GM18861 (cell line): Measurements from ENCODE around the gene NCOA7.
"Not testable (repeated sequence)": the region's sequence is repeated elsewhere in the genome, so short reads cannot be mapped to it uniquely, and the experiment has no call there.

ENCODE experiments used
- ATAC-seq: cut with Tn5 transposase; IDR thresholded peaks from one replicate; pipeline ENCODE4 v1.9.1; 2021; ENCODE audit not compliant: unreplicated experiment

Gene NCOA7

DNA sequence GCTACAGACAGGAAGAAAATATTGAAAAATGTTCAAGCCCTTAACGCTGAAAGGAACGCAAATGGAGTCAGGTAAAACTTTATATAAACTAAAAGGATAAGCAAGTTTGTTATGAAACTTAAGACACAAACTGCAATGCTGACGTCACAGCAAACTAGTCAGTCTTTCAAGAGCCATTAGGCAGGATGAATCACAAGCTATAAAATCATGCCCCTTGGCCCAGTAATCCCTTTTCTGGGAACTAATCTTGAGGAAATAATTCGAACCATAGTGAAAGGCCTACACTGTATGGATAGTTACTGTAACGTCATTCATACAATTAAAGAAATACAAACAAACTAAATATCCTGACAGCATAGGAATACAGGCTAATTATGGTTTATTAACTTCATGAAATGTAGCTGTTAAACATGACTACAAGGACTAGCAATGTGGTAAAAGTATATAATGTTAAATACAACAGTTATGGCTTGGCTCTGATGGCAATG, 123.1 kb downstream of the NCOA7 start:
- no peak for ATAC-seq

GRCh38 chr6:125918230-125918629, 127.5 kb downstream of the NCOA7 start:
- ATAC-seq, result no peak

- ATAC-seq, result peak; percentile 98
Observed at GRCh38 chr6:125918681-125919566, 128.2 kb downstream of the NCOA7 start.

DNA sequence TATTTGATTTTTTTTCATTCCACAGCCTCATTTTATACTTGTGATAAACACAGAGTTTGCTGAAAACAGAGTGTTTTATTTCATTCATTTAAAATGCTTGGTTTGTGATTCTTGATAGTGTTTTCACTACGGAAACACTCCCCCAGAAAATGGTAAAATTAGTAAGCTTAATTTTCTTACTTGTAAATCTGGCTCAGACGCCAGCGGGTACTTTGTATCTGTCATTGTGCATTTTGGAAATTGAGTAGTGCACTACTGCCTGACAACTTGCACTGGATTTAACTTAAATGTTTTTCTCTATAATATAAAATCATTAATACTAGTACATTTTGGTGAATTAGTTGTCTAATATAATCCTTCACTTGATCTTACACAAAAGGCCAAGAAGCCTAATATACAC, 128.9 kb downstream of the NCOA7 start:
- ATAC-seq, result no peak

DNA sequence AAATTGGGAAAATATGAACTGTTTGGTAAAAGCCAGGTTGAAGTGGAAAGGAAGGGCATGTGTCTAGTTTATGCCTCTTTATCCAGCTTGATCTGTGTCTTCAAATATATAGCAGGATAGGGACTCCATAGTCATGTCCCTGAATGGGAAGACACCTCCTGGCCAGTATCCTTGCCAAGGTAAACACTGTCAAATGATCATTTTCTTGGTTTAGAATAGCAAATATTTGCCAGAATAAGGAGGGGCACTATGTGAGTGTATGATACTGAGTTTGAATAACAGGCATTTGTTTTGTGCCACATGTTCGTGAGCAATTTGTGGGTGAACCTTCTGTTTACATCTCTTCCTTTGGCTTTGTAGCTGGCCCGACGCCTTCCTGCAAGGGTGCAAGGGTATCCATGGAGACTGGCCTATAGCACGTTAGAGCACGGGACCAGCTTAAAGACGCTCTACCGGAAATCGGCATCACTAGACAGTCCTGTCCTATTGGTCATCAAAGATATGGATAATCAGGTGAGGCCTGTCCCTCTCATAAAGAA, 131.6 kb downstream of the NCOA7 start:
- no peak for ATAC-seq

DNA sequence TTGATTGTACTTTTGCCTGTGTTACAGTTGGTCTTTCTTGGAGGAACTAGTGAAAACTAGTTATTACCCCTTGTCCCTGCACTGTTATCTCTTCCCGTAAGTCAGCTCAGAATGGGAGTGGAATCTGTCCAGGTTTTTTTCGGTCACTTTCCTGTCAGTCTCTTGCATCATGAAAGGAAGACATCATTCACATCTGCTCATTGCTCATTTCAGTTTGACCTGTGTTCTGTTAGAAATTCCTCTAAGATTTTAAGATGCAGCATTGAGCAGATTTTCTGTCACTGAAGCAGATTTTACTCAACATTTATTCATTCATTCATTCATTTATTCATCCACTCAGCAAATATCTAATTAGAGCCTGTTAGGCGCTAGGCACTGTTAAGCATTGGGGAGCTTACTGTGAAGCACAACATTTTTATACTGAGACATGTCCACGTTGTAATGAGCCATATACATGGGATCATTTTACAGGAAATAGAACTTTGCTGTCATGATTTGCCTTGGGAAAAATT, 132.7 kb downstream of the NCOA7 start:
- no peak for ATAC-seq

DNA sequence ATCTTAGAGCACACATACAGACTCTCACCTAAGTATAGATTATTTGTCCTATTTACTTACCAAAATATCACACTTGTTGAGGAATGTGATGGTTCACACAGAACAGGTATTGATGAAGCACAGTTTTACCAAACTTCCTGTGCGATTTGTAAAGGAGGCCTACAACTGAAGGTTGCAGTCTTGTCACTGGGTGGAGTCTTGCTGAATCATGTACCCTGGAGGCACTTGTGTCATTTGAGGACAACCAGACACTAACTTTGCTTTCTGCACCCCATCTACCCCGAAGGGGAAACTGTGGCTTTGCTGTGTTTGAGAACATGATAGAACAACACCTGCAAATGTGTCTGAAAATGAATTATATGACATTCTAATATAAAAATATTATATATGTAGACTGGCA, 133.4 kb downstream of the NCOA7 start:
- ATAC-seq, result no peak

- no peak for ATAC-seq
Observed at GRCh38 chr6:125924697-125925358, 134.1 kb downstream of the NCOA7 start.

DNA sequence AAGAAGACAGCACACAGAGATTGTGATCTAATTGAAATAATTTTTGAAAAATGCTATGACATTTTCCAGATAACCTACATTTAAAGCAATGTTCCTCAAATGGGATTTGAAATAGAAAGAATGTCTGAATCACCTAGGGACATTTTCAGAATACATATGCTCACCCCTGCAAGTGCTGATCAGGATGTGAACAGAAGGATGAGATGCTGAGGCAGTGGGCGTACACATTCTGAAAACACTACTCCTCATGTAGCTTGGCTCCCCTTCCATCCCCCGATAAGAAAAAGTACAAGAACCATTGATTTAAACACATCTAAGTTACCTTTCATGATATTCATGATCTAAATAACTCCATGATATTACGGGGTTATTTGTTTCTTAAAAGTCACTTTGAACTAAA, 136.0 kb downstream of the NCOA7 start:
- ATAC-seq, result no peak

DNA sequence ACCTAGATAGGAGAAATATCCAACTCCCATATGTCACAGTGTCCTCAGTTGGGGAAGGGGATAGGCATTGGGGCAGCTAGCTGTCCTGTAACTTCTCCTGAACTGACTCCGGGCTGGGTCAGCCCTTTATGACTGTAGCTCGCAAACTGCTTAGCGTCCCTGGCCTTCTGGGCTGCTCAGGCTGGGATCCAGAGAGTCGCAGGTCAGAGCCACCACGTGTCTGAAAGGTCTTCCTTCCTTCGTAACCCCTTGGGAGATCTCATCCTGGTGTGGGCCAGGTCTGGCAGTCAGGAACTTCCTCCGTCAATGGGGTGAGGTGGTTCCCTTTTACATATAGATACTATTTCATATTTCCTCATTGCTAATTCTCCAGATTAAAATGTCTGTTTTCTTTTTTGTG, 137.0 kb downstream of the NCOA7 start:
- ATAC-seq, result no peak

DNA sequence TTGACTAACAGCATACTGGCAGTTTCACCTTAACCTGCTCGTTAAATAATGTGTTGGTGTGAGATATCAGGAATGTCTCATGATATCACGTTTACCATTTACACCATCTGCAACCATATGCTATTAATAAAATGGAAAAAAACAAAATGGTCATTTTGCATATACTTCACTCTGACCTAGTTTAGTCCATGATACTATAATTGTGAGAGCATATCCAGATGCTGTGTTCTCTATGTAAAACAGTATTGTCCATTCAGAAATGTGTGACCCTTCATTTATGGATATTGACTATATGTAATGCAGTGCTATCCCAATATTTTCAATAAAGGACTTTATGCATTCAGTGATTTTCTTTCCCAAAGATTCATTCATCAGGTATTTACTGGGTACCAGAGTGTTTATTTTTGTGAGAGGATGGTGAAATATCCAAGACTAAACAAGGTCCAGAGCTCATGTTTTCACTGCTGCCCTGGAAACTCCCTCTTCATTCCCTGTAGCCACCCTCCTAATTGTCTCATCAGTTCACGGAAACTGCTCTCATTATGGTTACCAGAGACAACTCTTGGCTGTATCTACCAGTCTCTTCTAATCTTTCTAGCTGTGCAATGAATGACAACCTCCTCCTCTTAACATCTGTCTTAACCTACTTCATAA, 140.1 kb downstream of the NCOA7 start:
- no peak for ATAC-seq

- ATAC-seq, result peak; percentile 81
Observed at GRCh38 chr6:125931733-125932450, 141.1 kb downstream of the NCOA7 start.

GRCh38 chr6:125932451-125932795, 141.7 kb downstream of the NCOA7 start:
- peak; percentile 14 for ATAC-seq

DNA sequence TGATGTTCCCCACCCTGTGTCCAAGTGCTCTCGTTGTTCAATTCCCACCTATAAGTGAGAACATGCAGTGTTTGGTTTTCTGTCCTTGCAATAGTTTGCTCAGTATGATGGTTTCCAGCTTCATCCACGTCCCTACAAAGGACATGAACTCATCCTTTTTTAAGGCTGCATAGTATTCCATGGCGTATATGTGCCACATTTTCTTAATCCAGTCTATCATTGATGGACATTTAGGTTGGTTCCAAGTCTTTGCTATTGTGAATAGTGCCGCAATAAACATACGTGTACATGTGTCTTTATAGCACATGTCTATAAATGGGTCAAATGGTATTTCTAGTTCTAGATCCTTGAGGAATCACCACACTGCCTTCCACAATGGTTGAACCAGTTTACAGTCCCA, 144.8 kb downstream of the NCOA7 start:
- ATAC-seq, result not testable (repeated sequence)

- no peak for ATAC-seq
Observed at GRCh38 chr6:125939026-125939425, 148.3 kb downstream of the NCOA7 start.

GRCh38 chr6:125939791-125940190, 149.0 kb downstream of the NCOA7 start:
- ATAC-seq, result no peak

- ATAC-seq, result no peak
Observed at GRCh38 chr6:125940247-125941041, 149.7 kb downstream of the NCOA7 start.

- no peak for ATAC-seq
Observed at GRCh38 chr6:125942672-125943527, 152.1 kb downstream of the NCOA7 start.
